HepG2 (cell line): ENCODE measurements around the gene TOP1. TPM values are rescaled to one million over a fixed set of nuclear protein-coding genes. Genes with fewer than 3 reads are reported as not detected.
A peak's percentile ranks its signal among the peaks of the same experiment; 100 is the strongest.

Experiments
- CREM ChIP-seq, 2 experiments: sonication (generic) in 1 of 2; formaldehyde crosslinking in 1 of 2; IDR thresholded peaks; 2 replicates each; pipeline versions ENCODE4 v1.4.0 to v1.6.1; 2016 to 2020; ENCODE audit warnings: antibody characterized with exemption in 1 of 2, mild to moderate bottlenecking in 1 of 2, missing genetic modification reagents in 1 of 2
- CTCF ChIP-seq: sonication (generic); formaldehyde crosslinking; IDR thresholded peaks from 2 replicates; pipeline ENCODE4 v1.5.0; 2020; ENCODE audit warnings: mild to moderate bottlenecking, missing genetic modification reagents, moderate library complexity
- ELF3 ChIP-seq: IDR thresholded peaks from 2 replicates; pipeline ENCODE4 v1.6.1; 2016; ENCODE audit warnings: missing genetic modification reagents, missing compliant biosample characterization
- IRF9 ChIP-seq: sonication (generic); formaldehyde crosslinking; IDR thresholded peaks from 2 replicates; pipeline ENCODE4 v1.8.0; 2022; ENCODE audit warnings: missing genetic modification reagents, mild to moderate bottlenecking, borderline replicate concordance
- LCORL ChIP-seq, 2 experiments: fragments of 450-650 bp in 1 of 2; sonication (generic) in 1 of 2; formaldehyde crosslinking in 1 of 2; IDR thresholded peaks; 2 replicates each; pipeline versions ENCODE4 v1.5.0 to v1.6.1; 2017 to 2020; ENCODE audit warnings: antibody characterized with exemption in 1 of 2, missing genetic modification reagents in 1 of 2
- RAD21 ChIP-seq: fragments of 450-650 bp; formaldehyde crosslinking; IDR thresholded peaks from 2 replicates; pipeline ENCODE4 v1.5.0; 2020; ENCODE audit warnings: mild to moderate bottlenecking
- RXRB ChIP-seq: IDR thresholded peaks from 2 replicates; pipeline ENCODE4 v1.6.1; 2016; ENCODE audit warnings: borderline replicate concordance, missing genetic modification reagents, missing compliant biosample characterization
- SMC3 ChIP-seq: IDR thresholded peaks from 2 replicates; pipeline ENCODE4 v1.6.1; 2011; ENCODE audit warnings: low read length, improper control_type of control experiment
- THRA ChIP-seq: sonication (generic); formaldehyde crosslinking; IDR thresholded peaks from 2 replicates; pipeline ENCODE4 v1.4.0; 2020; ENCODE audit warnings: missing genetic modification reagents, borderline replicate concordance
- ZBTB43 ChIP-seq: sonication (generic); formaldehyde crosslinking; conservative IDR thresholded peaks from 2 replicates; pipeline ENCODE4 v1.4.0; 2020; ENCODE audit warnings: missing genetic modification reagents
- ZNF280D ChIP-seq: sonication (generic); formaldehyde crosslinking; IDR thresholded peaks from 2 replicates; pipeline ENCODE4 v1.5.1; 2020; ENCODE audit warnings: mild to moderate bottlenecking, missing genetic modification reagents
- ZNF34 ChIP-seq: sonication (generic); formaldehyde crosslinking; IDR thresholded peaks from 2 replicates; pipeline ENCODE4 v1.4.0; 2020; ENCODE audit warnings: mild to moderate bottlenecking, missing genetic modification reagents, borderline replicate concordance
- ZNF652 ChIP-seq: IDR thresholded peaks from 2 replicates; pipeline ENCODE4 v1.6.1; 2016; ENCODE audit warnings: low read depth, borderline replicate concordance
- ZNF800 ChIP-seq: sonication (generic); formaldehyde crosslinking; IDR thresholded peaks from 2 replicates; pipeline ENCODE4 v1.4.0; 2020; ENCODE audit warnings: missing genetic modification reagents
- ZNF83 ChIP-seq: sonication (generic); formaldehyde crosslinking; IDR thresholded peaks from 2 replicates; pipeline ENCODE4 v1.4.0; 2020; ENCODE audit warnings: missing genetic modification reagents, mild to moderate bottlenecking, borderline replicate concordance
- ZSCAN25 ChIP-seq: sonication (generic); formaldehyde crosslinking; IDR thresholded peaks from 2 replicates; pipeline ENCODE4 v1.8.0; 2022; ENCODE audit warnings: mild to moderate bottlenecking, missing genetic modification reagents
- polyA plus RNA-seq, 8 experiments: library from polyadenylated mRNA; depleted of rRNA in 3 of 8; stranded (reverse) in 7 of 8; unstranded in 1 of 8; fragments of >200 nt; fragmentation: Illumina TruSeq in 4 of 8; extraction: Trizol in 4 of 8; gene quantifications; 2 replicates each; pipeline versions ENCODE4 v1.2.1 to v1.2.3, GENCODE V29; 2011 to 2016; ENCODE audit warnings: low read depth in 4 of 8, missing spikeins in 1 of 8, mixed read lengths in 1 of 8; ENCODE audit not compliant: insufficient read depth in 1 of 8
- total RNA-seq, 5 experiments: library from RNA; depleted of rRNA; stranded (reverse); fragments of >200 nt; fragmentation: Illumina TruSeq; extraction: Trizol; gene quantifications; 2 replicates each; pipeline ENCODE4 v1.2.3, GENCODE V29; 2016; ENCODE audit warnings: low read depth in 1 of 5

The TOP1 gene
- total and polyA plus RNA-seq, 2 of the 13 experiments (the other 11 are each of a cell fraction or from before 2014, with no cell fraction given): 10.2 to 19.4 TPM

- TF ChIP-seq THRA: peak; percentile 41; the same call in 1 of the 2 replicates
- TF ChIP-seq ZNF652: 0 out of 2 replicates have a peak, but pooled peaks have one; percentile 12
- no peak for TF ChIP-seq ZNF83
- no peak for TF ChIP-seq IRF9
- TF ChIP-seq ZNF280D (CRISPR knock-in tag): peak; percentile 27; the same call in 1 of the 2 replicates
- TF ChIP-seq ZNF800 (CRISPR knock-in tag): peak; percentile 27; the same call in 1 of the 2 replicates
- TF ChIP-seq ZBTB43 (CRISPR knock-in tag): 0 out of 2 replicates have a peak, but pooled peaks have one; percentile 36
- peak; percentile 81 for TF ChIP-seq RAD21 (CRISPR knock-in tag)
- 0 out of 2 replicates have a peak, but pooled peaks have one; percentile 26 for TF ChIP-seq CREM (IDR thresholded peaks at IDR 0.05)
- TF ChIP-seq CREM (CRISPR knock-in tag; IDR thresholded peaks at IDR 0.05): no peak
- no peak for TF ChIP-seq LCORL (IDR thresholded peaks at IDR 0.05)
- TF ChIP-seq LCORL (CRISPR knock-in tag; IDR thresholded peaks at IDR 0.05): no peak
- TF ChIP-seq RXRB (CRISPR knock-in tag): peak; percentile 28; the same call in 1 of the 2 replicates
- TF ChIP-seq CTCF (CRISPR knock-in tag): peak; percentile 87
- TF ChIP-seq ELF3 (CRISPR knock-in tag): peak; percentile 39; the same call in 1 of the 2 replicates
- TF ChIP-seq SMC3: peak; percentile 98
- TF ChIP-seq ZNF34 (CRISPR knock-in tag): peak; percentile 32; the same call in 1 of the 2 replicates
- TF ChIP-seq ZSCAN25 (CRISPR knock-in tag): peak; percentile 65; the same call in 1 of the 2 replicates
These were observed 66.7 kb downstream of the TOP1 start (continued) for GRCh38 chr20:41095110-41095969.
